Stimulated activated naive CD8-positive, alpha-beta T cell treated with anti-CD3 and anti-CD28 coated beads, Interleukin-15, Interleukin-2, amounts not matched to agents 100 ng/mL and 50 ng/mL, for 24 hours (primary cell): ENCODE results near the gene TBX1.

ENCODE experiments used
- H3K27ac Mint-ChIP-seq: one replicate; pipeline ENCODE4 v1.8.0; 2021; ENCODE audit warnings: mild to moderate bottlenecking, mixed read lengths
- H3K27me3 Mint-ChIP-seq: one replicate; pipeline ENCODE4 v1.8.0; 2021; ENCODE audit warnings: mixed read lengths
- H3K36me3 Mint-ChIP-seq: one replicate; pipeline ENCODE4 v1.8.0; 2021; ENCODE audit warnings: low read depth, mixed read lengths
- H3K4me1 Mint-ChIP-seq: one replicate; pipeline ENCODE4 v1.8.0; 2021; ENCODE audit warnings: low read depth, mixed read lengths
- H3K4me3 Mint-ChIP-seq: one replicate; pipeline ENCODE4 v1.8.0; 2021; ENCODE audit warnings: mild to moderate bottlenecking, mixed read lengths
- H3K9me3 Mint-ChIP-seq: one replicate; pipeline ENCODE4 v1.8.0; 2021; ENCODE audit warnings: mixed read lengths

The TBX1 gene

DNA sequence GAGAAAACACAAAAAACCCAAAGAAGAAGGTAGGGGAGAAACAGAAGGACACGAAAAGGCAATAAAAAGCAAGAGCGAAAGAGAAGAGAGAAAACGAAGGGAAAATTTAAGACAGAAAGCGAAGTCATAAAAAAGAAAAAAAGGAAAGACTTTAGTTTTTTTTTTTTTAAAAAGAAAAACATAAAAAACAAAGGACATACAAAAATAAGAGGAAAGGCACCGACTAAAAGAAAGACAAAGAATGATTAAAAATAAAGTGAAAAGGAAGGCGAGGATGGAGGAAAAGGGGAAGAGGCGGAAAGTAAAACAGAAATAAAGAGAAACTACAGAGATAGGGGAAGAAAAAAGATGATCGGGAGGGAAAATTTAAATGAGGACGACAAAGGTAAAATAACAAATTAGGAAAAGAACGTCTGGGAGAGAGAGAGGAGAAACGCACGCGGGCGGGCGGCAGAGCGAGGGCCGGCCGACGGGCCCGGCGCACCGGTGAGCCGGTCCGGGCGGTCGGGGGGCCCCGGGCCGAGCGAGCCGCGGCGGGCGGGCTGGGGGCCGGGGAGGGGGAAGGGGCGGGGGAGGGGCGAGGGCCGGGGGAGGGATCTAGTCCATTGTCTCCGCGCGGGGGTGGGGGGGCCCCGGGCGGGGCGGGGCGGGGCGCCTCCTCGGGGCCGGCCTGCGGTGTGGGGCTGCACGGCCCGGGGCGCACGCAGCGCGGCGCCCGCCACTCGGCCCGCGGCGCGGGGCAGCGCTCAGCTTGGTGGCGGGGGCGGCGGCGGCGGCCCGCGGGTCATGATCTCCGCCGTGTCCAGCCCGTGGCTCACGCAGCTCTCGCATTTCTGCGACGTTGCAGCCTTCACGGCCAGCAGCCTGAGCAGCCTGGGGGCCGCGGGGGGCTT, at the start of gene TBX1:
Gene TBX1, plus strand, starts transcription at position 721 of the 893 bp plus-strand sequence. Its CDS starts 66 bp downstream, at position 787.
- peak within 1 kb of the TSS; percentile 77 for H3K4me3 Mint-ChIP-seq
- H3K27ac Mint-ChIP-seq = peak within 1 kb of the TSS; percentile 38
- H3K4me1 Mint-ChIP-seq = peaks cover 29% of the 10 kb centered on the region
- no peaks in the 10 kb centered on the region for H3K9me3 Mint-ChIP-seq
- peaks cover 3% of the 10 kb centered on the region for H3K36me3 Mint-ChIP-seq
- H3K27me3 Mint-ChIP-seq = peaks cover 66% of the 10 kb centered on the region

DNA sequence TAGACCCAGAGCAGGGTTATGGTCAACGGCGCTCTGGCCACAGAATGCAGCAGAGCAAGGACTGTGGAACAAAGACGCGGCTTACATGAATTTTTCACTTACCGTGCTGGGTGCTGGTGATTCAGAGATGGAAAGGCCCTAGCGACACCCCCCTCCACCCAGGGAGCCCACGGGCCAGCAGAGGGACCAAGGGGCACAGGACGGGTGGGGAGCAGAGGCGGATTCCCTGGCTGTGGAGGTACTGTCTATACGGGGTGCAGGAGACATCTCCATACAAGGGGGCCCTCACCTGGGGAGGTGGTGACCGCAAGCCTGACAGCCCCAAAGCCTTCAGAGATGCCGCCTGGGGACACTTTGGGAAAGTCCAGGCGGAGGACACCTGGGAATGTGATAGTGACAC, 47.3 kb upstream of the TBX1 start:
- H3K27me3 Mint-ChIP-seq = peaks cover 12% of the 10 kb centered on the region
- H3K9me3 Mint-ChIP-seq = no peaks in the 10 kb centered on the region
- no peak overlapping the region for H3K4me3 Mint-ChIP-seq
- no peak overlapping the region for H3K27ac Mint-ChIP-seq
- no peaks in the 10 kb centered on the region for H3K36me3 Mint-ChIP-seq
- H3K4me1 Mint-ChIP-seq = peaks cover 4% of the 10 kb centered on the region

DNA sequence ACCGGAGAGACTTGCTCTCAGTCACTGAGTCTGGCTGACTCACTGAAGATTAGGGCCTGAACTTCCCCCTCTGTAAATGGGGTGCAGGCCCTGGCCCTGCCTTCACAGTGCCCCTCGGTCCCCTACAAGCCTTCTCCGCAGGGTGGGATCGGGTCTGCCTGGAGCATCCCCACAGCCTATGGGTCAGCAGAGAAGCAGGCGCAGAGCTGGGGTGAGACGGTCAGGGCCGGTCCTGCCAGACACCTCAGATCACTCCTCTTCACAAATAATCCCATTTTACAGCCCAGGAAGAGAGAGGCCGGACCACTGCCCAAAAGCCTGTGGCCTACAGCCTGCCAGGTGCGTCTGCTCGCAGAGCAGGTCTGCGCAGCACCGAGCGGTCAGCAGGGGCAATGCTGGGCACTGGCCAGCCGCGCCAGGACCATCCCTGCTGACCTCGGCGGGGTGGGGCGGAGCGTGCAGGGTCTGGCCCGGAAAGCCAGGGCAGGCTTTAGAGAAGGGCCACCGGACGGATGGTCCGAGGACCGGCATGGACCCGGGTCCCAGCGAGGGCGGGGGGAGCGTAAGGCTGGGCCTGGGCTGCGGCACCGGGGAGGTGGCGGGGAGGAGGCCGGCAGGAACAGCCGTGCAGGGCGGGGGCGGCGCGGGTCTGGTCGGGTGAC, 46.8 kb upstream of the TBX1 start:
- Mint-ChIP-seq H3K27ac (no peak overlapping the region), H3K4me3 (peak overlapping the region; percentile 39), H3K9me3 (no peaks in the 10 kb centered on the region), H3K27me3 (peaks cover 12% of the 10 kb centered on the region), H3K4me1 (peaks cover 4% of the 10 kb centered on the region), H3K36me3 (no peaks in the 10 kb centered on the region)

DNA sequence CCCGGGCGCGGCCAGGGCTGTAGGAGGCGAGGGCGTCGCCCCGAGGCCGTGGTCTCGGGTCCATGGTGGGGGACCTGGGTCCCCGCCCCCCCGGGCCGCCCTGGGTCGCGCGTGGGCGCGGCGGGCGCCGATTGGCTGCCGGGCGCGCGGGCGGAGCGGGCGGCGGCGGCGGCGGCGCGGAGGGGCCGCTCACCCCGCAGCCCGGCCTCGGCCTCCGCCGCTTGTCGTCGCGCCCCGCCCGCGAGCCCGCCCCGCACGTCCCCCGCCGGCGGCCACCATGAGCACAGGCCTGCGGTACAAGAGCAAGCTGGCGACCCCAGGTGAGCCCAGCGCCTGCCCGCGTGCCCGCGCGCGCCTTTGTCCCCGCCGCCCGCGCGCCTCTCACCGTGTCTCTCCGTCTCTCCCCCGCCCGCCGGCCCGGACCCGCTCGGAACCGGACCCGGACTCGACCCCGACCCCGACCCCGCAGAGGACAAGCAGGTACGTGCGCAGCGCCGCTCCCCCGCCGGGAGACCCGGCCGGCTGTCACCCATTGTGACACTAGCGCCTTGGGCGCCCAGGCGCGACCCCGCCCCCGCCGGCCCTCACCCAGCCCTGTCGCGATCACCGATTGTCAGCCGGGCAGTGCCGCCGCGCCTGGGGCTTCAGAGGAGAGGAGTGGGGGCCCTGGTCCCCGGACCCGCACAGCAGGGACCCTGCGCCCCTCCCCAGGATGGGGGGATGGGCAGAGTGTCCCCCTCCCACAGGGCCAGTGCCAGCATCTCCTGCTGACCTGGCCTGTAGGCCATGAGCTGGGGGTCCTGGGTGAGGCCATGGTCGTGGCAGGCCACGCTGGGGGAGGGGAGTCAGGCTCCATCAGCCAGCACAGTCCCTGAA, 46.0 kb upstream of the TBX1 start, which contains the start of gene SEPTIN5:
Gene SEPTIN5, plus strand, starts transcription at position 192 of the 876 bp plus-strand sequence. Its CDS starts 86 bp downstream, at position 278.
- Mint-ChIP-seq H3K27me3 (peaks cover 16% of the 10 kb centered on the region), H3K27ac (no peak within 1 kb of the TSS), H3K4me3 (peak within 1 kb of the TSS; percentile 39), H3K4me1 (peaks cover 9% of the 10 kb centered on the region), H3K36me3 (no peaks in the 10 kb centered on the region), H3K9me3 (no peaks in the 10 kb centered on the region)

DNA sequence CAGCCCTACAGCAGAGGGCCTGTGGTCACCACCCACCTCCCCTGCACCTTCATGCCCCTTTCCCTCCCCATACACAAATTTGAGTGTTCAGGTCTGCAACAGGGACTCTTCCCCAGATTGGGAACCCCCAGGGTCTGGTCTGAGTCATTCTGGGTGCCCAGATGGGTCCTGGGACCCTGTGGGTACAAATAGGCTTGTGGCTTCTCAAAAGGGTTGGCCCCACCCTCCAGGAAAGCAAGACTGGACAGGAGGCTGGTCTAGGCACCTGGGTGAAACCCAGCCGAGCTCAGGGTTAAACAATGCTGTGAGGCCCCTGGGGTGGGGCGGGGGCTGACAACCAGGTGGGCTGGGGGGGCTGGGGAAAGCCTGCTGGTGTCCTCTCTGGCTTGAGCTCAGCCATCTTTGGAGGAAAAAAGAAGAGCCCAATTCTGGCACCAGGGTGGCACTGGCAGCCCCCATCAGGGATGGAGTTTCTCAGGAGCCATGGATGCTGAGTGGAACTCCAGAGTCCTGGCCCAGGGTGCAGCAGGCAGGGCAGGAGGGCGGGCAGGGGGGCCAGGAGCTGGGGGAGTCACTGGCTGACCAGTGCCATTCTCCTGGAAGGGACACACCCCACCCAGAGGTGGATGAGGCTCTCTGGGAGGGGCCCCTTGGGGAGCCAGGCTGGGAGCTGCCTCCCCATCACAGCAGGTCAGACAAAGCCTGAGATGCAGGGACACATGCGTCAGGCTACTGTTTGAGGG, 45.2 kb upstream of the TBX1 start:
- Mint-ChIP-seq H3K9me3 (no peaks in the 10 kb centered on the region), H3K4me3 (peak overlapping the region; percentile 26), H3K27ac (no peak overlapping the region), H3K27me3 (peaks cover 23% of the 10 kb centered on the region), H3K36me3 (no peaks in the 10 kb centered on the region), H3K4me1 (peaks cover 10% of the 10 kb centered on the region)

DNA sequence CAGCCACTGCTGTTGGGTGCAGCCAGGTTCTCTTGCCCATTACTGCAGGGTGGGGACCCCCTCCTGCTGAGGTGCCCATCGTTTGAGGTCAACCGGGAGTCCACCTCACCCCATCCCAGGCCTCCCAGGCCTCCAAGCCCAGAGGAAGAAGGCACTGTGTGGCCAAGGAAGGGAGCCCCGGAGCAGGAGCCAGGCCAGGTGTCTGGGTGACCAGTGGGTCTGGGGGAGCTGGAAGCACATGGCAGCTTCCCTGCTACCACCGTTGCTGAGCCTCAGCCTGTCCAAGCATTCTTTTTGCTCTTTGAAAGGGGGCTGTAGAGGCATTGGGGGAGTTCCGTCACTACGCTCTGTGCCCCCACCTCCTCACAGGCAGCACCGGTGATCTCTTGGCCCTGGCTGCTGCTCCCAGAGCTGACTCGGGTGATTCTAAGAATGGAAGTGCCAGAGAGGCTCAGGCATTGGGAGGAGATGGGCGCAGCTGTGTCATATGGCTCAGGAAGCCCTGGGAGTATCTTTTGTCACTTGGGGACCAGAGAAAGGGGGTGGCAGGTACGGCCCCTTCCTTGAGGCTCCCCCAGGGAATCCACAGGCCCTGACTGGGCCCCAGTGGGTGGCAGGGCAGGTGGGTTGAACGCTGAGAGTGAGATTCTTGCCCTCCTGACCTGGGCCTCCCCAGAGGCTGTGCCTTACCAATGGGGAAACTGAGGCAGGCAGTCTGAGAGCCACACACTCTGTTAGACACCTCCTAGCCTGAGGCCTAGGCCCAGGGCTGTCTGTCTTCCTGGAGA, 44.3 kb upstream of the TBX1 start:
- Mint-ChIP-seq H3K4me3 (no peak overlapping the region), H3K27me3 (peaks cover 32% of the 10 kb centered on the region), H3K36me3 (no peaks in the 10 kb centered on the region), H3K9me3 (no peaks in the 10 kb centered on the region), H3K27ac (no peak overlapping the region), H3K4me1 (peaks cover 10% of the 10 kb centered on the region)

DNA sequence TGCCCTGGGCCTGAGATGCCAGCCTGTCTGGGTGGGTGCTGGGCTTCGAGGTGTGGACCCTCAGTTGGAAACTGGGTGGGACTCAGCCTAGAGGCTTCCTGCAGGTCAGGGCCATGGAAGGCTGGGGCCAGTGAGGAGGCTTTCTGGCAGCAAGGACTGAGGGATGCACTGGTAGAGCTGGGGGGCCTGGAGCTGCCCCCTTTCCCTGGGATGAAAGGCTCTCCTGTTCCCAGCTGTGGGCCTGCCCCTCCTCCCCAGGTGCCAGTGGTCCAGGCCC, 43.8 kb upstream of the TBX1 start:
- Mint-ChIP-seq H3K4me3 (no peak overlapping the region), H3K4me1 (peaks cover 10% of the 10 kb centered on the region), H3K36me3 (no peaks in the 10 kb centered on the region), H3K9me3 (no peaks in the 10 kb centered on the region), H3K27ac (no peak overlapping the region), H3K27me3 (peaks cover 33% of the 10 kb centered on the region)

DNA sequence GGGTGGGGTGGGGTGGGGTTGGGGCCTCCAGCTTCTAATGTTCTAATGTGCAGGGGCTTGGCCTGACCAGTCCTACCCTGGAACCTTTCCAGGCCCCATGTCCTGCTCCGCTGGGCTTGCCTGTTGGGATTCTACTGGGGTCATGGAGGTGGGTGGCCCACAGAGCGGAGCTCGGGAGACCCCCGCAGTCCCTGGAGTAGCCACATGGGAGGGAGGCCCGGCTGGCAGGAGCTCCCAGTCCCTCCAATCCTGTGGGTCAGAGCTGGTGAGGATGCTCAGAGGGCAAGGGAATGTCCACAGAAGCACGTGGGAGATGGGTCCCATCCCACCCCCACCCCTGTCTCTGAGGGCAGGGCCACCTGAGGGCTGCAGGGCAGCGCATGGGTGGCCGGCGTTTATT, 43.4 kb upstream of the TBX1 start:
- Mint-ChIP-seq H3K4me3 (no peak overlapping the region), H3K36me3 (no peaks in the 10 kb centered on the region), H3K27ac (no peak overlapping the region), H3K9me3 (no peaks in the 10 kb centered on the region), H3K4me1 (peaks cover 10% of the 10 kb centered on the region), H3K27me3 (peaks cover 33% of the 10 kb centered on the region)

DNA sequence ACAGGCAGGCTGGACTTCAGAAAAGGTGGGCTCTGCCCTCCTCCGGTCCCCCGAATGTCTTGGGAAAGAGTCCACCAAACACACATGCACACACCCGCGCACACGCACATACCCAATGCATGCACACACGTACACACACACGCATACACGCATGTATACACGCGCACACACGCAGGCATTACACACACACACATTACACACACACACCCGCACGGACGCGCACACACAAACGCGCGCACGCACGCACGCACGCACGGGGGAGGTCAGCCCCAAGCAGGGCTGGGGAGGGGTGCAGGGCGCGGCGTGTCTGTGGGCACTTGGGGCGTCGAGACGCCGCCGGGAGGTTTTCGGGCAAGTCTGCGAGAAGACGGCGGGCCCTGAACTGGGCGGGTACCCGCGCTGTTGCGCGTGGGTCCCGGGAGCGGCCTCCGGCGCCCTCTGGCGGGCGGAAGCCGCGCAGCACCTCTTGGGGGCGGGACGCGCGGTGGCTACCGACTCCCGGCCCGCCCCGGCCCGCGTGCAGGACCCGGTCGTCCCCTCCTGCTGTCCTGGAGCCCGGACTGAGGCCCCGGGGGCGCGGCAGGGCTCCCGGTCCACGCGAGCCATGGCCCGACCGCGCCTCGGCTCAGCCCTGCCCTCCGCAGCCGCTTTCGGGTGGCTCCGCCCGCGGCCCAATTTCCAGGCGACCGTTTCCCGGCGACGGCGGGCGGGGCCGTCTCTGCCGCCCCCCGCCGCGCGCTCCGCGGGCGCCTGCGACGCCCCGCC, 42.7 kb upstream of the TBX1 start:
- Mint-ChIP-seq H3K4me1 (peaks cover 10% of the 10 kb centered on the region), H3K27ac (peak overlapping the region; percentile 65), H3K4me3 (peak overlapping the region; percentile 71), H3K27me3 (peaks cover 35% of the 10 kb centered on the region), H3K9me3 (no peaks in the 10 kb centered on the region), H3K36me3 (no peaks in the 10 kb centered on the region)

DNA sequence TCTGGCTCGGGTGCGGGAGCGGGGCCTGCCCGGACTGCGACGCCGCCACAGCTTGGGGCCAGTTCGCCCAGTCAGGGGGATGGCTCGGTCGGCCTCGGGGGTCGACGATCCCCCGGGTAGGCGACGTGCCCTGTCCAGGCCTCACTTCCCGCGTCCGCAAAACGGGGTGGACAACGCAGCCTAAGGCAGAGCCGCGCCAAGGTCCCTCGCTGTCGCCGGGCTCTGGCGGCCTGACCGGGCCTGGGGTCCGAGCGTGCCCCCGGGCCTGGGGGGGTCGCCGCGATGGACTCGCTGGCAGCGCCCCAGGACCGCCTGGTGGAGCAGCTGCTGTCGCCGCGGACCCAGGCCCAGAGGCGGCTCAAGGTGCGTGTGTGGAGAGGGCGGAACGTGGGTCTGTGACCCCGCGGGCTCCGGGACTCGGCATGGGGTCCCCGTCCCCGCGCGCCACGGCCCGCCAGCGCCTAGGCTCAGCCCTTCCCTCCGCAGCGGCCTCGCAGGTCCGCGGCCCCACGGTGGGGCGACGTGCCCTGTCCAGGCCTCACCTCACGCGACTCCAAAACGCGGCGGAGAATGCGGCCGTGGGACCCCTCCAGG, 42.0 kb upstream of the TBX1 start:
- Mint-ChIP-seq H3K27me3 (peaks cover 32% of the 10 kb centered on the region), H3K4me3 (no peak overlapping the region), H3K36me3 (no peaks in the 10 kb centered on the region), H3K27ac (no peak overlapping the region), H3K9me3 (no peaks in the 10 kb centered on the region), H3K4me1 (peaks cover 14% of the 10 kb centered on the region)

DNA sequence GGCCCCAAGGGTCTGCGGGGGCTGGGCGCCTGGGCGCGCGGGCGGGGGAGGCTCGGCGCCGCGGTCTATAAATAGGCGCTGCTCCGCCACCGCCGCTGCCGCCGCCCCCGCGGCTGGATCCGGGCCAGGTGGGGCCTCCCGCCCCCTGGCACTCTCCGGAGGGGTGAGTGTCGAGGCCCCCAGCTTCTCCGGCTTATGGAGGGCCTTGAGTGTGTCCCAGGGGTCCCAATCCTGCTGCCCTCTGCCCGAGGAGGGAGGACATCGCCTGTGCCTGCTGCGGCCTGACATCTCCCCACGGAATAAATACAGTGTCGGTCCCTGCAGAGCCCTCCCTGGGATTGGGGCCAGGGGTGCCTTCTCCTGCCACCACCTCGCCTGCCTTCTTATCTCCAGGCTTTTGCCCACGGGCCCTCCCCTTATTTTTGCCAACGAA, 41.5 kb upstream of the TBX1 start:
- Mint-ChIP-seq H3K4me3 (peak overlapping the region; percentile 54), H3K27ac (no peak overlapping the region), H3K9me3 (no peaks in the 10 kb centered on the region), H3K36me3 (no peaks in the 10 kb centered on the region), H3K27me3 (peaks cover 29% of the 10 kb centered on the region), H3K4me1 (peaks cover 14% of the 10 kb centered on the region)

DNA sequence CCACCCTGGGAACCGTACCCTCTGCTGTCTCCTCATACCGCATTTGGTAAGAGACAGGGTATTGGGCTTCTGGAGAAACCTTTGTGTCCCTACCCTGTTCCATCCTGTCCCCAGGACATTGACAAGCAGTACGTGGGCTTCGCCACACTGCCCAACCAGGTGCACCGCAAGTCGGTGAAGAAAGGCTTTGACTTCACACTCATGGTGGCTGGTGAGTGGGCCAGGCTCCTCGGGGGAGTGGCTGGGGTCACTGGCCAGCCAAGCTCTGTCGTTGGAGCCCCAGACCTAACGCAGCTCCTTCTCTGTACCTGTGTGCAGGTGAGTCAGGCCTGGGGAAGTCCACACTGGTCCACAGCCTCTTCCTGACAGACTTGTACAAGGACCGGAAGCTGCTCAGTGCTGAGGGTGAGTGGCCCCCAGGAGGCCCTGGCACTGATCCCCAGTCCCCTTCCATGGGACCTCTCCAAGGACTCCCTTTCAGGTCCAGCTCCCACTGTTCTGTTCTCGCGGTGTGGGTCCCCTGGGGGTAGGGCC, 41.0 kb upstream of the TBX1 start:
- no peaks in the 10 kb centered on the region for H3K36me3 Mint-ChIP-seq
- H3K4me3 Mint-ChIP-seq = peak overlapping the region; percentile 54
- H3K27ac Mint-ChIP-seq = no peak overlapping the region
- H3K4me1 Mint-ChIP-seq = peaks cover 15% of the 10 kb centered on the region
- peaks cover 31% of the 10 kb centered on the region for H3K27me3 Mint-ChIP-seq
- no peaks in the 10 kb centered on the region for H3K9me3 Mint-ChIP-seq
